HS-27A (cell line): ENCODE data around the gene ZNF418.
"Not testable (repeated sequence)": the region's sequence is repeated elsewhere in the genome, so short reads cannot be mapped to it uniquely, and the experiment has no call there.

Experiments used
- DNase-seq: peaks from one replicate; pipeline ENCODE4 v3.0.0-alpha.2; 2012; ENCODE audit warnings: low read depth, missing footprints

ZNF418 gene

GRCh38 chr19:57888560-57889231 is 46.5 kb downstream of the ZNF418 start, which contains the start of gene ZNF814:
Gene ZNF814, minus strand, starts transcription at chr19:57889037. Its CDS starts 235 bp downstream, at chr19:57888802.
- peak; percentile 47 for DNase-seq

GRCh38 chr19:57888107-57888559 is 47.1 kb downstream of the ZNF418 start:
- DNase-seq: no peak

- DNase-seq: no peak
Observed at GRCh38 chr19:57887195-57887941, 47.8 kb downstream of the ZNF418 start.

GRCh38 chr19:57886046-57886445 is 49.2 kb downstream of the ZNF418 start:
- DNase-seq: no peak

GRCh38 chr19:57873883-57874799 is 61.1 kb downstream of the ZNF418 start:
- DNase-seq: not testable (repeated sequence)

- no peak for DNase-seq
Observed at GRCh38 chr19:57872450-57872849, 62.8 kb downstream of the ZNF418 start.
